GM21723 (cell line): ENCODE data around the gene TENM3.

Source experiments
- ATAC-seq: cut with Tn5 transposase; IDR thresholded peaks from one replicate; pipeline ENCODE4 v1.9.1; 2021; ENCODE audit warnings: mild to moderate bottlenecking, moderate library complexity; ENCODE audit not compliant: unreplicated experiment

The TENM3 gene

DNA sequence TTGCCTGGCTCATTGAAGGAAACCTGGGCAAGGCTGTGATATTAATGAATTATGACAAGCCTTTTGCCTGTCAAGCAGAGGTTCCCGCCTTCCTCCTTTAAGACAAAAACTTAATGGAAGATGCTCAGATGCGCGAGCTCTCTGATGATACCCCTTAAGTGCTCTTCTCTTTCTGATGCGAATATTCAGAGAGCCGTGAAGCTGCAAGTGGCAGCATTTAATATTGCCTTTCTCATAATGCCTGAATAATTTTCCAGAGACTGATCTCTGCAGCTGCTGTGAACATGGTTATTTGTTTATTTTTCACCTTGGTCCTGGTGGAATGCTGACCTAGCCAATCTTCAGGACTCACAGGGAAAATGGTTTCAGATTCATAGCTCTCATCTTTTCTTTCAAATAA, 251.8 kb downstream of the TENM3 start:
- ATAC-seq = no peak

DNA sequence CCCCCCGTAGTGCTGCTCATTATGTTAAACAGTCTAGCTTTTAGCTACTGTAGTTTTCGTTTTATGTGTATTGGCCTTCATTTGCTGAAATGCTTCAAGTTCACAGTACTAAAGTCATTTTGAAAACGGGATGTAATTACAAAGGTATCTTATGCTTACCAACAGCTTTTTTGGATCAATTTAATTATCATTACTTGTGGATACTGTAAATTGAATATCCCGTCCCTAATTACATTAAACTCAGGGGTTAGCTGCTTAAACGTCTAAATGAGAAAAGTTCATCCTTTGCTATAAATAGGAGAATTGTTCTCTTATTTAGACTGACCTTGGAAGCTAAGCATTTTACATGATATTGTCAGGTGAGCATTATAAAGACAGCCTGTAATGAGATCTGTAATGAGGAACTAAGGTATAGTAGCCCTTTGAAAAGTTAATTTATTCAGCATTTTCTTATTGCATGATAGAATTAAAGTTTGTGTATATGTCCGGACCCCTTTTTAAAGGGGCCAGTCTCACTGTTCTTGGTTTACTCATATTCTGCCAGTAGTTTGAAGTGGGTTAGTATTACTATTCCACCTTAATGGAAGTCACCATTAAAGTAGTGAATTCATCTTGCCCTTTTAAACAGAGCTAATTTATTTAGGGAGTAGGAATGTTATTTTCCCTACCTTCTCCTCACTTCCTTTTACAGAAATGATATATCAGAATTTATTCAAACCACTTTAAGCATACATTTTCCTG, 252.6 kb downstream of the TENM3 start:
- no peak for ATAC-seq

DNA sequence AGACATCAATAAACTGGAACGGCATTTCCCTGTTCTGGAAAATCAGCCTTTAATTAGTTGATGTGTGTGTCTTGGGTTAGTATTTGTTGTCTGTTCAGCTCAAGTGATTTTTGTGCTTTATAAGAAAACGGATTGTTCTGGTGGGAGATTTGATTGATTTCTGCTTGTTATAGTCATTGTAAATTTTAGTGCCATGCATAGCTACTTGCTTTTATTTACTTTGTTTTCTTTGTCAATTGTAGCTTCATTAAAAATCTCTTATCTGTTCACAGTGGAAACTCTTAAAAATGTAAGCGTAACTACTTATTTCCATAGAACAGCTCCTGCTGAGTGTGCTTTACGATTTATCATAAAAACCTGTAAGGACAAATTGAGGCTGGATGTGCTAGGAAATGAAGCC, 253.2 kb downstream of the TENM3 start:
- no peak for ATAC-seq

DNA sequence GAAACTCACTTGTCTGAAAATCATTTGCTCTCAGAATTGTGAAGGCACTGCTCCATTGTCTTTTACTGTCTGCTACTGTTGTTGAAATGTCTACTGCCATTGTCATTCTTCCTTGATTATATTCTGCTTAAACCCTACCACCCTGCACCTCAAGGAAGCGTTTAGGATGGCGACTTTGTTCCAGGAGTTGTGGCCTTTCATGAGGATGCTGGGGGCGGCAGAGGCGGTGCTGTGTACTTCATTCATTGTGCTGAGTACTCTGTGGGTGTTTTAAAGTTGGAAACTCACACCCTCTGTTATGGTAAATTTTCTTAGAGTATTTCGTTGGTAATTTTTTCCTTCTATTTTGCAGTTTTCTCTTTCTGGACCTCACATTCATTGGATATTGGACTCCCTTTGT, 258.9 kb downstream of the TENM3 start:
- ATAC-seq = no peak

DNA sequence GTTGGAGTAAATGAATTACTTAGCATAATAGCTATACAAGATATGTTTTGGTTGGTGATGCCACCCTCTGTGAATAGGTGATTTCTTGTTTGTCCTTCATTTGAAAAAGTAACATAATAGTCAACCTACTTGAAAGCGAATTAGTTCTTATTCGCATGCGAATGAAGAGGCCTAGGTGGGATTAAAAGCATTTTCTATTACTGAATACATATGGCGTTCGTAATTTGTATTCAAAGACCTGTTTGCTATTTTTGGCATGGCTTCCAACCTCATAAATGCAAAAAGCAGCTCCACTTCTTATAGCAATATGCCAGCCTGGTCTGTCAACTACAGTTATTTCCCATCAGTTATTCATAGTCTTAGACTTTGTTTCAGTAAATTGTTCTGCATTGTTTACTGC, 261.3 kb downstream of the TENM3 start:
- no peak for ATAC-seq

DNA sequence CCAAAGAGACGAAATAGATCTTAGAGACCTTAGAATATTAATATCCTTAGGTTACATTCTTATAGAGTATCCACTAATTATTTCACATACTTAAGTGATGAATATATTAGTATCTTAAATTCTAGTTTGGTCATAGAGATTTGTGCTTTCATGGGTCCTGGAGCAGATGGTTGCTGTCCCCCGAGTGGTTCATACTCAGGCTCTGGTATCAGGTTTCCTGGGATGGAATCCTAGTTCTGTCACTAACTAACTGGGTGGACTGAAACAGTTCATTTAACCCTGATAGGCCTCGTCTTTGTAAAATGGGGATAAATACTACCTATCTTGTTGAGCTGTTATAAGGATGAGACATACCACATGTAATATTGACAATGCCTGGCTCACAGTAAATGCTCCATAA, 264.6 kb downstream of the TENM3 start:
- ATAC-seq = no peak

DNA sequence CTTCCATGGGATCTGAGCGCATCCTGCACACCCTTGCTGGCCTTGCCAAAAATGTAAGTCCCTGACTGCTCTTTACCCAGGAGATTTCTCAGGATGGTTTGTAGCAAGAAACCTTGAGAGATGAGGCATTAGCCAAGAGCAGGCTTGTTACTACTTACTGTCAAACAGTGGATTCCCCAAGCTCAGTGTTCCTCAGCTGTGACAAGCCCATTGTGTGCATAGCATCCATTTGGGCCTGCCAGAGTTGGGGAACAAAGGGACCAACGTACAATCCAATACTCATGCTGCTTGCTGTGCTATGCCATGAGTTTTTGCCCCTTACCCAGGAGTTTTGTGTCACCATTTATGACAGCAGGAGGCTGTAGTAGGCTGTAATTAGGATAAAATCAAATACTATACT, 267.6 kb downstream of the TENM3 start:
- no peak for ATAC-seq

DNA sequence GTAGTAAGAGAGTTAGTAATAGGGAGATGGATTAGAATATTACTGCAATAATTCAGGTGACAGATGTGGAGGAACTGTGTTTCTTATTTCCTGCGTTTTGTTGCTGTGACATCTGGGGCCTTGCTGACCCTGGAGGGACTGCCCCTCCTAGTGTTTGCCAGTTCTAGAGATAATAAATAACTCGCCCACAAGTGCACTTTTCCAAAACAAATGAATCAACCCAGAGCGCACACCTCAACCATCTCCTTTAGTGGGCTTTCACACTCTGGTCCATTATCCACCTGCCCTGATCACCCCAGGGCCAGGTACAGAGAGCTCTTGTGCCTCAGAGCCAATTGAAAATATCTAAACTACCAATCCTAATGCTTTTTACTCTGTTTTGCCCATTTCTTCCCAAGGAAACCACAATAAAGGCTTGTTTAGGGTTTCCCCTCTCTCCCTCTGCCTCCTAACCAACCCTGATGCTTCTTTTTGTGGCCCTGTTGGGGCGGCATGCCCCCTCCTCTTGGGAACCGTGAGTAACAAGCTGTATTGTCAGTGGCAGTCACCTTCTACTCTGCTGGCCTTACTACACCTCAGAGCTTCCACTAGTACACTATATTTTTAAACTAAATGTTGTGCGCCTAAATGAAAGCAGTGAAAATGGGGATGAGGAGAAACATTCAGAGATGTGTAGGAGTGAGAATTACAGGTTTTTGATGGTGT, 270.5 kb downstream of the TENM3 start:
- ATAC-seq = peak; percentile 70

DNA sequence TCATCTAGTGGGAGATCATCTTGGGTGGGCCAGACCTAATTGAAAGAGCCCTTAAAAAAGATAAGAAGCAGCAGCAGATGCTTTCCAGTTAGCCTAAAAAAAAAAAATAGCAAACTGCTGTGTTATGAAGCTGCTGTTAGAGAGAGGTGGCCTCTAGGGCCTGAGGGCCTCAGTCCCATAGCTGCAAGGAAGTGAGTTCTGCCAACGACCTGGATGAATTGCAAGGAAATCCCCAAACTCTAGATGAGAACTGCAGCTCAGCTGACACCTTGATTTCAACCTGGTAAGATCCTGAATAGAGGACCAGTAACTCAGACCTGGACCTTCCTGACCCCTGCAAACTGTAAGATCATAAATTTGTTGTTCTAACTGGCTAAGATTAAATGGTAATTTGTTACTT, 275.2 kb downstream of the TENM3 start:
- no peak for ATAC-seq

DNA sequence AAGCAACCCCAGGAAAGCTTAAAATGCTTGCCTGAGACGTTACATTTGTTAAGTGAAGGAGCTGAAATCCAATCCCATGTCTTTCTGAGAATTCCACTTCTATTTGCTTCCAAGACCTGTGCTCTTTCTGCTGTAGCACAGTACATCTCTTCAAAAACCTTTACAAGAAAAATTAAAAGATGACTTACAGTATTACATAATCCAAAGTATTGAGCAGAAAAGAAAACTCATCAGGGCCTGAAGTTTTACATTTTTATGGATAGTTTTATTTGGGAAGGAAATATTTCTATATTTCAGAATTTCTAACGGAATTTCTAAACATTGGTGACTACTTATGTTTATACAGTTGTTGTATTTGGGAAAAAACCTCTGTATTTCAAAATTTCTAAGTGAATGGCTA, 276.3 kb downstream of the TENM3 start:
- ATAC-seq = no peak

DNA sequence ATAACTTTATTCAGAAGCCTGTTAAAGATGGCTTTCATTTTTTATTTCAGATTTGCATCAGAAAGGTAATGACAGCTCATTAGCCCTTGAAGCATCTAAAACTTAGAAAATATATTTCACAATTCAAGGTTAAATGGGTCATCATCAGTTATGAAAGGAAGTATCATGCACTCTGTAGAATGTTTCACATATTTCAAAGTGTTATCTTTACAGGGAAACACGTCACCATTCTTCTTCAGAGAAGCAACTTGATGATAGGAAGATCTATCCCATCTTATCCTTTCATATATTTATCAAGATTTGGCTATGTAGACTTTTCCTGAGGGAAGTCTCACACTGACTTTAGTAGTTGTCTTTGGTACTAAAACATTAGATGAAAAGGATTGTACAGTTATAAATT, 277.8 kb downstream of the TENM3 start:
- no peak for ATAC-seq

DNA sequence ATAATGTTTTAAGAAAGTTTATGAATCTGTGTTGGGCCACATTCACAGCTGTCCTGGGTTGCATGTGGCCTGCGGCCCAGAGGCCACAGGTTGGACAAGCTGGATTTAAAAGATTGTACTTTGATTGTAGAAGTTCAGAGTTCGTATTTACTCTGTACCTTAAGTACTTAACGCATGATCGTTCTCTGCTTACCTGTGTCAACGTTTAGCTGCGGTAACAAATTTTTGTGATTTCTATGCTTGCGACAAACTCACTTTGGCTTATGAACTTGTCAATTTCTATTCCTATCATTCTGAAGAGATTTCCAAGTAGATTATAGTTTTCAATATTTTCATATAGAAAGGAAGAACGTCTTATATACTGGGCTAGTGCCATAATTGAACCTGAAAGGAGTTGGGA, 285.6 kb downstream of the TENM3 start:
- no peak for ATAC-seq

DNA sequence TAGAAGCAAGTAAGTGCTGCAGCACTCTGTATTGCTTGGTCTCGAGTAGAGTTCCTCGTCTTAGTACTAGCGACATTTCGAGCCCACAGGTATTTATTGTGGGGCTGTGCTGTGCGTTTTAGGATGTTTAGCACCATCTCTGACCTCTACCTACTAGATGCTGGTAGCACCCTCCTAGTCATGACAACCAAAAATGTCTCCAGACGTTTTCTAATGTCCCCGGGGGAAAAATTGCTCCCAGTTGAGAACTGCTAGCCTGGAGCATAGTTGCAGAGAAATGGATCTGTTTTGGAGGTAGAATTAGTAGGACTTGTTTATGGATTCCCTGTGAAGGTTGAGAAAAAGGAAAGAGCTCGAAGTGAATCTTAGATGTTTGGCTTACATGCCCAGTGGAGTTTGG, 287.2 kb downstream of the TENM3 start:
- ATAC-seq = no peak

DNA sequence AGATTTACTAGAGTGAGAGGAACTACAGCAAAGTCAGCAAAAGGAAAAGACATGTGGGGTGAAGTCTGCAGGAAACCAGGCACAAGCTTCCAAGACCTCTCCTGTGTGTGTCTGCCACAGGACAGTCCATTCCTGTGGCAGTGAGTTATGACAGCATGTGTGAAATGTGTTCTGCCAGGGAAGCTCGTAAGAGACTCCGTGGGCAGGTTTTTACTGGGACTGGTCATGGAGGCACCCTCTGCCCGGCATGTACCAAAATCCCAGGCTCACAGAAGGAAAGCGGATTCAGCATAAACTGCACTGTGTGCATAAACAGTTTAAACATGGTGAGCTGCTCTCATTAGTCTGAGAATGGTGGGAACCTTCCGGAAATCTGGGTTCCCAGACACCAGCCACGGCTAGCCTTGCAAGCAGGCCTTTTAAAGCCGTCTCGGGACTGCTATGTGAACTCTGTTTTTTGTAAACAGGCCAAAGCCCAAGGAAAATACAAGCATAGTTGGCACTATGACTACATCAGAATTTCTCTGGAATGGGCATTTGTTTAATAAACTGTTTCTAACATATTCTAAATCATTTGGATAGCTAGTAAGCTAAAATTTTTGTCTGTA, 288.5 kb downstream of the TENM3 start:
- ATAC-seq = no peak

DNA sequence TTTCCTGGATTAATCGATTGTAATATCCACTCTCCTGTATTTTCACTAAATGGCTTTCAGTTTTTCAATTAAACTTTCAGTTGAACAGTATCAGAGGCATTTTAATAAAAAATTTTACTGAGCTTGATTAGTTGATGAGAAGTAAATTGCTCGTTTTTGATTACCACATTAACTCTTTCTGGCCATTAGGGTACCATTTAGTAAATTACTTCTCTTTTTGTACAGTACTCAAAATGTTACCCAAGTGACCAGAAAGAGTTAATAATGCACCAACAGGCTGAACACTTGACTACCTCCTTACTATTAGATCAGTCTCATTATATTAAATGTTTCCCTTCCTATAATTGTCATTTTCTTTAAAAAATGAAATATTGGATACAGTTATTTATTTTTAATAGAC, 289.2 kb downstream of the TENM3 start:
- ATAC-seq = no peak

DNA sequence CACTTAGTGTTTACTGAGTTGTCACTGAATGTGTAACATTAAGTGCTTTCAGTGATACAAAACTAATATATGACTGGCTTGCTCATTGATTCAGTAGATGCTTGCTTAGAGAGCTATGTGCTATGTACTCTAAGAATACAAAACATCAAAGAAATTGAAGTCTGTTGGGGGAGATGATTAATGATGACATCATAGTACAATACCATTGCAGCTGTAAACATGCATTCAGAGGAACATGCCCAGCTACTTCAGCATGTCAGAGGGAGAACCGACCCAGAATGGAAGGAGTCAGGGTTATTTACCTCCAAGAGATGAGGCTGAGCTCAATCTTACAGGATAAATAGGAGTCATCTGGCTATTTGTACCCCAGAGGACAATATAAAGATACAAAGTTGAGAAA, 290.8 kb downstream of the TENM3 start:
- ATAC-seq = no peak

DNA sequence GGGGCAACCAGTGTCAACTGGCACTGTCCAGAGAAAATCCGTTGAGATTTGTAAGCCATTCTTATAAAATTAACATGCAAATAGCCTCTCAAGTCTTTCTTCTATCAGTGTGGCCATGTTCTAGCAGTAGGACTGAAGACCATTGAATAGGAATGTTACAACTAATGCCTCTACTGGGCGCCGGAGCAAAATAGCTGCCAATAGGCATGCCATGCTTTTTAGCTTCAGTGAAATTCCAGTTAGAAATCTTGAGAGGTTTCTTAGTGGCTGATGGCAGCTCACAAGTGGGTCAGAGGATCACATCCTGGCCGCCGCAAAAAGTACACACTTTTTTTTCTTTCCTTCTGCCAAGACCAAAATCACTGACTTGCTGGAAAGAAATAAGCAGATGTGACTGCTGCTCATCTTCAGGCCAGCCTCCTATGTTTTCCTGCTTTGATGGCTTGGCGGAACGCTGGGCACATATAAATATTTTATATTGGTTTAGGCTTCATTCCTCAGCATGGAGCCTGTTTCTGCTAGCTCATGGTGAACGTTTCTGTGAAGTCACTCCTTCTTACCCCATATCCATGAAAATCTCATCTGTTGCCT, 293.1 kb downstream of the TENM3 start:
- ATAC-seq = no peak

DNA sequence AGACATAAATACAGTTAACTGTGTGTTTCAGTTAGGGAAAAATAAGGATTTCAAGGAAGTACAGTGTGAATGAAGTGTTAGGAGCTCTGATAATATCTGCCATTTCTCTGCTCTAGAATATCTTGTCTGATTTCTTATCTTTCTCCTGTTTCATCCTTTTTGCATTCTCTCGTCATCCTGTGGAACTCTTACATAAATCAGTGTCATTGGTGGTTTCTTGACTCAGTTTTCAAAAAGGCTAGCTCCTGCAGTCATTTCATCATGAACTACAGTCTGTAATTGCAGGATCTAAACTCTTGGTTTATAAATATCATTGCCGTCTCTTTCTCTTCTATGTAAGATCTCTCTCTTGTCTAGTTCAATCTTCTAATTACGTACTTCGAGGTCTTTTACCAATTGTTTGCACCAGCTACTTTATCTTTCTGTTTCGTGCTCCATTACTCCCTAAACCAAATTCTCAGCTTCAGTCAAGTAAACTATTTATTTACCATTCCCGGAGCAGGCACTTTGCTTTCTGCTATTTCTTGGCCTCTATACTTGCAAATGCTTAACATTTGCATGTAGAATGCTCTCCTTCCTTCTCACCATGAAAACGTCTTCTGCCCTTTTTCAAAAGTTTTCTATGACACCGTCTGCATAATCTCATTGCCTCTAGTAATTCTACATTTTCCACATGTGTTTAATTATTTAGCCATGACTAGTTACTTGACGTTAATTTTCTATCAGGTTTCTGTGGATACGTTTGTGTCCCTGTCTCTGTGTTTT, 294.0 kb downstream of the TENM3 start:
- no peak for ATAC-seq

DNA sequence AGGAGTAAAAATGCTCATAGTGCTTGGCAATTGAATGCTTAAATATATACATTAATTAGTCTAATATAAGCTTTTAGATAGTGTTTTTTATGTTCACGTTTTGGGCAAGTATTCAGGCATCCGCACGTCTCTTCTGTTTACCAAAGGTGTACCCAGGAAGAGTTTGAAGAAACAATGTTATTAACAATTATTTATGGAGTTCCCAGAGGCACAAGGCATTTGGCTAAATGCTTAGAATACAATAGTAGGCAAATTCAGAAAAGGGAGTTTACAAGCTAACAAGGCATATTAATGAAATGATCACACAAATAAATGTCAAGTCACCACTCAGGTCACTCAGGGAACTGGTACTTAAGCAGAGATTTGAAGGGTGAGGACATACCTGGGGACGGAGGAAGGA, 294.8 kb downstream of the TENM3 start:
- no peak for ATAC-seq

DNA sequence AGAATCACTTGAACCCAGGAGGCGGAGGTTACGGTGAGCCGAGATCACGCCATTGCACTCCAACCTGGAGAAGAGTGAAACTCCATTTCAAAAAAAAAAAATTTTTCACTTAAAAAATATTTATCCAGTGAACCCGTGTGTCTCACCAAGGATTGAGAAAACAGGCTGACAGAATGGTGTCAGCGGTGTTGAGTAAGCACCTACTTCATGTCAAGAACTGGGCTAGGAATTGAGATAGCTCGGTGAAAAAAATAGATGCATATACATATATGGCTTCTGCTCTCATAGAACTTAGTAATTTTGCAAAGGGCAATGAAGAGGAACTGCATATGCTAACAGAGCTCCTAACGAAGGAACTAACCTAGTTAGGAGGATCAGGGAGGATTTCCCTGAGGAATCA, 297.3 kb downstream of the TENM3 start:
- ATAC-seq = no peak

DNA sequence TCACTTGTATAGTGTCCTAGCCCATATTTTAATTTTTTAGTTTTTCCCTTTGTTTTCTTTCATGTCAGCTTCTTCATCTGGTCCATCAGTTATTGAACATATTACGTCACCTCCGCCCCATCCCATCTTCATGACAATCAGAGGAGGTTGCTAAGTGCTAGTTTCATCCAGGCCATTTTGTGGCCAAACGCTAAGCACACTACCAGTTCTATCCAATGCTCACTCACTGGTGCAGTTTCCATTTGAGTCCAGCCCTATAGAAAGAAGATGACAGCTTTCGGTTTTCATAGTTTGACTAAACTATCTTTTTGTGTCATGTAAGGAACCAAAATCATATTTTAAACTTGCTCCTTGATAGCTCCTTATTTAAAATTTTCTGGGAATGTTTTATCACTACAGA, 304.2 kb downstream of the TENM3 start:
- ATAC-seq = peak; percentile 99
